GM20431 (cell line): ENCODE results near the gene CNTNAP5.

Experiments used
- in situ Hi-C: fragments of 300-500 bp; cut with MseI, MboI; formaldehyde crosslinking; loops from one replicate; pipeline ENCODE4 v1.15.0; 2020; ENCODE audit warnings: low sequenced_read_pairs; ENCODE audit not compliant: unreplicated experiment

The CNTNAP5 gene

DNA sequence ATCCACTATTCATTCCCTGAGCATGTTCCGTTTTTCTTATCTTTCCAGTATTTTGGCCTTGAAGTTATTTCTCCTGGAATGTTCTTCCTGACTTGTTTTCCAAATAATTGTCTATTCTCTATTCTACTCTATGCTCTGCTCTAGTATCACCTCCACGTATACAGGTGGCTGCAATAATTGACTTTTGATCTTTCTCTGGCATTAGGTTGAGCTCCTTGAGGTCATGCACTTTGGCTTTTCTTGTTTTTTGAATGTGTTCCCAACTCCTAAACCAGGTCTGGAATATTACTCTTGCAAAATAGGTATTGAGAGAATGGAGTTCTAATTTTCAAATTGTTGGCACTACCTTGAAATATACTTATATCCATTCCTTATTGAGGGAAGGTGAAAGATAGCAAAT is 550.4 kb downstream of the CNTNAP5 start:
- in situ Hi-C loops: no loop called here

DNA sequence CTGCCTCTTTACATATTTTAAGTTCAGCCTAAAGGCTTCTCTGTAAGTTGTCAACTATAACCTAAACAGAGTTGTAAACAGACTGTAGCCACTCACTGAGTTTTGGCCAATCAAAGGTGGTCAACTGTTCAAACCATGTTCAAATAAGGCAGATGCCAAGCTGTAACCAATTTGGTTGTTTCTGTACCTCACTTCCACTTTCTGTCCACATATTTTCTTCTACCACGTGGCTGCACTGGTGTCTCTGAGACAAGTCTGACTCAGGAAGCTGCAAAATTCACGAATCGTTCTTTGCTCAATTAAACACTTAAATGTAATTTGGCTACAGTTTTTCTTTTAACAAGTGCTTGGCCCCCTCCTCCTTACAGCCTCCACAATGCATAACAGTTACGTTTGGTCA is 555.2 kb downstream of the CNTNAP5 start:
- in situ Hi-C loops: no loop called here

DNA sequence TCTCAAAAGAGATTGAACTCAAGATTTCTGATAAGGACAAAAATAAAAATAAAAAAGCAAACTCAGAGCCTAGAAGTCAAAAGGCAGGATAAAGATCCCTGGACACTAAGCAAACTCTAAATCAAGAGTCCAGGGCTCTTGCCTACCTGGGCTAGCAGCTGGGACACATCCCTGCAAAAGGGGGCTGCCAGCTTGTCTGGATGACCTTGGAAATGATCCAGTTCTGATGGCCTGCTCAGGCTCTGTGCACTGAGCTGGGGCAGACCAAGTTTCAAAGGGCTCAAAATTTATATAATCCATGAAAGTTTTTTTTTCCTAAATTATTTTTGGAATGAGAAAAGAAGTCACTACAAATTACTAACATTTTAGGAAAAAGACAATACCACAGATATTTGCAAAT is 557.3 kb downstream of the CNTNAP5 start:
- in situ Hi-C loops: no loop called here

DNA sequence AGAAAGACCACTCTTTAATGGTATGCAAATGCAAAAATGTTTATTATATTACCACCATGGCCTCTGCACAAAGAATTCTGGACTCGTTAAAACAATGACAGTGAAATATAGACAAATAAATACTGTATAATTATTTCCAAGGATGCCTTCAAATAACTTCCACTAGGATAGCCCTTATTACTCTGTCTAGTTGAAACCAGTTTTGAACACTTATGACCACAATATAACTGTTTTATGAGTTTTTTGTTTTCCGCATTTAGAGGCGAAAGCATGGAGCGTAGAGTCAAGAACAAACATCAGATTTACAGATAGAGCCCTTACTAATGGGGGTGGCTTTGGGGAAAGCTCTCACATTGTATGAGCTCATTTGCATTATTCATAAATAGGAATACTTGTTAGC is 559.5 kb downstream of the CNTNAP5 start:
- in situ Hi-C loops: no loop called here

DNA sequence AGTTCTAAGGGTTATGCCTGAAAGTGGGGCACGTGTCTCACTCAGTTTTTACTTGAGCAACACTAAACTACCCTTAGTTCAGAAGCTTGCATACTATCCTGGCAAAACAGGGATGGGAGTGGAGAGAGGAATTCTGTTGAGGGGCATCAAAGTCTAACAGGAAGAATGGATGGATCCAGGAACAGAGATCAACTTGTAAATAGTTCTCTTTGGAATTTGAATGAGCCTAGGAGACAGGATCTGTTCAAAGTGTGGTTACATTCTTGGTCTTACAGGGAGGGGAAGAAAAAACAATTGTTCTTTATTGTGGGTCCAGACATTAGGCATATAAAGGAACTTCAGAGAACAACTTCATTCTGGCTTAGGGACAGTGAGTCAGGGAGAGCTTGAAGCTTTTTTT is 560.2 kb downstream of the CNTNAP5 start:
- in situ Hi-C loops: no loop called here

DNA sequence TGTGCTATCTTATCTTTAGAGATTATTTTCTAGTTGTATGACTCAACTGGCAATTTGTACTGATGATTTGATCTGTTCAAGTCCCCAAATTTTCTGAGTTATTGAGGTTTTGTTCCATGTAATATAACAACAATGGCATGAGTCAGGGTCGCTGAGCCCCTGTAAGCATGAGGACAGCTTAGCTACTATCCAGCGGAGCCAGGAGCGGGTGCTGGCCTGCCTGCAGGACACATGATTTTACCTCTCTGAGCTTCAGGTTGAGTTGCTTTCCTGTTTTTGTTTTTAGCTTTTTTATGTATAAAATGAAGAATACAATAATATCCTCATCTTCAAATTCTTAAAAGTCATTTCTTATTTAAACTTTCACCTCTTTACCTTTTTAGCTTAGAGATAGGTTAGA is 561.1 kb downstream of the CNTNAP5 start:
- in situ Hi-C loops: no loop called here

DNA sequence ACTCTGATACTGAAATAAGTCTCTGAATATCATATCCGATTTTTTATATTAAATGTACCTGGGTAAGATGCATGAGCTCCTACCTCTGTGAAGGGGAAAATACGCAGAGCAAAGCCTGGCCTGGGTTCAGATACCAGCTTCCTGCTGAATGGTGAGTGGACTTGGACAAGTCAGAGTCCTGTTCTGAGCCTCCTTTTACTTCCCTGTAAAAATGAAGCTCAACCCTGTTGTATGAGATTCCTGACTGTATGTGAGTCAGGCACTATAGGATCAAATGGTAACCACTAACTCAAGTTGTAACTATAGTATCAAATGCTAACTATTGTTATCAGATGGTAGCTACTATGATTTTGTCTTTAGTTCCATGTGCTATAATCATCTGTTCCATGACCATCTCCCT is 561.7 kb downstream of the CNTNAP5 start:
- in situ Hi-C loops: no loop called here

DNA sequence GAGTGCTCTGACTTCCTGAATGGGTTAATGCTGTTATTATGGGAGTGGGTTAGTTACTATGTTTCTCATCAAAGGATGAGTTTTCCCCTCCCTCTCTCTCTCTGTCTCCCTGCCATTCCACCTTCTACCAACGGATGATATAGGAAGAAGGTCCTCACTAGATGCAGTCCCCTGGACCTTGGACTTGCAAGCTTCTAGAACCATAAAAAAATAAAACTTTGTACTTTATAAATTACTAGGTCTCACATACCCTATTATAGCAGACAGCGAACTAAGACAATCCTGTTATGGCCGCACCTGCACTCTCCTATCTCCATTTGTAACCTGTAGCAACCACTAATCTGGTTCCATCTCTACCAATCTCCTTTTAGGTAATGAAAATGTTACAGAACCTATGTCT is 564.9 kb downstream of the CNTNAP5 start:
- in situ Hi-C loops: no loop called here

DNA sequence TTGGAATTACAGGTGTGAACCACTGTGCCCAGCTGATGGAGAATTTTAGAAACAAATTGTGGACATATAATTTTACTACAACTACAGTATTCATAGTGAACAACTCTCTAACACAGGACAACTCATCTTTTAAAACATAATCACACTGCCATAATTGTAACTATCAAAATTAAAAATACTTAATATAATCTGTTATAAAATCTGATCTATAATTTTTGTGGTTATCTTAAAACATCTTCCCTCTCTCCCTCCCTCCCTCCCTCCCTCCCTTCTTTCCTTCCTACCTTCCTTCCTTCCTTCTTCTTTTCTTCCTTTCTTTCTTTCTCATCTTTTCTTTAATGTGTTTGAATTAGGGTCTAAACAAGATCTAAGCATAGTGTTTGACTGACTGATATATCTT is 577.7 kb downstream of the CNTNAP5 start:
- in situ Hi-C loops: no loop called here

DNA sequence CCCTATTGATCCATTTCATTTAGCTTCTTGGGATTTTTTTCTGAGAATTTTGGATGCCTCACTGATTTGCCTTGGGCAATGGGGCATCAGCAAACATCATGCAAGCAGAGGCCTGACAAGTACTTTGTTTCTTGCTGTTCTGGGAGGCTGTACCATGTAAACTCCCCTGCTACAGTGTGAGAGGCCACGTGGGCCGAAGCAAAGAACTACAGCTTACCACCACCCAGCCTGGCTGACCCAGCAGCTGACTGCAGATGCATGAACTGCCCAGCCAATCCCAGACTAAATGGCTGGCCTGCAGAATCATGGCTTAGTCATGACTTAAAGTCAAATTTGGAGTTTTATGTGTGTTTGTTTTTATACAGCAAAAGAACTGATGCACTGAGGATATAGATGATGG is 579.9 kb downstream of the CNTNAP5 start:
- in situ Hi-C loops: no loop called here

DNA sequence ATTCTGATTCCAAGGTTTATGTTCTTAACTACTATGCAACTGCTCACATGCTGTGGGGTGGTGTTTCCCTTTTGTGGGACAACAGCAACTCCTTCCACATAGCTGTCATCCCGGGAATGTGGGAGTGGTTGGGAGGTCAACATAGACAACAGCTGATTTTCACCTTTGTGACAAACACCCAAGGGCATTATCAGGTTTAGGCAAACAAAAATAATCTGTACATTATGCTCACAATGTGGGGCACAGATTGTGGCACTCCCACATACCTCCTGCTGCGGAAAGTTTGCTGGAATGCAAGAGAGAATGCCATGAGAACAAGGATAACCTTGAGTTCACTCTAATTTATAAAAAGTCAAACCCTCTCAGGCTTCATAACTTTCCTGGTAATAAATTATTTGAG is 582.6 kb downstream of the CNTNAP5 start:
- in situ Hi-C loops: no loop called here

DNA sequence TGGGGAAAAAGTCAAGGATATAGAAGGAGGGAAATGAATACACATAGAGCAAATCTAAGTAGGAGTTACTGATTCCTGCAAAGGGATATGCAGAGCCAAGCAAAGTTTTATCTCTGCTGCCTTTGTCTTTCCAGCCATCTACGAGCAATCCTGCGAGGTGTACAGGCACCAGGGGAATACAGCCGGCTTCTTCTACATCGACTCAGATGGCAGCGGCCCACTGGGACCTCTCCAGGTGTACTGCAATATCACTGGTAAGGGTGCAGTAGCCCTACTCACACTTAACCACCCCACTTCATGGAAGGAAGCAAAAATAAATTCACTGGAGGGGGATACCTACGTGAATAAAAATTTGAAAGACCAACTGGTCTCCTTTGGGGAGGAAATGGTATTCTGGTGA is 584.6 kb downstream of the CNTNAP5 start:
- in situ Hi-C loops: no loop called here

DNA sequence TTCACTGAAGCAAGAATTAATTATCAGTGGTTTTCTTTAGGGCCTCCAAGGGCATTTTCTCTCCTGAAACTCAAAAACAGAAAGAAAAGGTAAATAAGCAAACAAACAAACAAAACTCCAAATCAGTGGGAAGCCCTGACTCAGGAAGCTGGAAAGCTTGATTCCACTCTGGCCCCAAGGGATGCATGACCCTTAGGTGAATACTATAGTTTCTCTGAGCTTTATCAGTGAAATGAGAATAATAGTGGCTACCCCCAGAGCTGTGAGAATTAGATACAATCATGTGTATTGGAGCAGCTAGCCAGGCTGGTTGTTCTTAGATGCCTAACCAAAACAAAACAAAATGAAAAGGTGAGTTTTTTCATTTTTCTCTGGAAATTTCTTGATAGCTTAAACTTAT is 585.1 kb downstream of the CNTNAP5 start:
- in situ Hi-C loops: no loop called here

DNA sequence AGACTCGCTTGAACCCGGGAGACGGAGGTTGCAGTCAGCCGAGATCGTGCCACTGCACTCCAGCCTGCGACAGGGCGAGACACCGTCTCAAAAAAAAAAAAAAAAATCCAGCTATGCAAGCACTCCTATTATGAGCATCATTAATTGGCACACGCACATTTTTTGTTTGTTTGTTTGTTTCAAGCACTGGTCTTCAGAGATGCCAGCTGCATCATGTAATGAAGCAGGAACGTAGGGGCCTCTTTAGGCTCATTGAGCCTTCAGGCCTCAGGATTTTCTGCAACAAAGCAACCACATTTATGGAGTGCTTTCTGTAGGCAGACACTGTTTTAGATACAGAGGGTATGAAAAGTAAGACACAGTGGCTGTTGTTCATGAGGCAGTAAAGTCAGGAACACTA is 585.8 kb downstream of the CNTNAP5 start:
- in situ Hi-C loops: no loop called here

DNA sequence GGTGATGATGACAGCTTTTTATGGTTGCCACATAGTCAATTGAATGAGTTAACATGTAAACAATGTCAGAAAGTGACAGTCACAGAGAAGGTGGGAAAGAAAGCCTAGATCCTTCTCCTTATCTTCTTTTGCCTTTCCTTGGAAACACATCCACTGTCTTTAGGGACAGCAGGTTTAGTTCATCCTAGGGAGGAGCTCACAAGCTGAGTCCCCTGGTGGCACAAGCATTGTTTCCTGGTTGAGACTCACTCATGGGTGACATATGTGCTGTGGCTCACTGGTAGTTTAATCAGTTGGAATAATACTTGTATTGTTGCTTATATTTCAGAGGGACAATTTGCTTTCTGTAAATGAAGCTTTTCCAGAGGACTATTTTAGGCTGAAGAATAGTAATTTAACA is 598.5 kb downstream of the CNTNAP5 start:
- in situ Hi-C loops: no loop called here

DNA sequence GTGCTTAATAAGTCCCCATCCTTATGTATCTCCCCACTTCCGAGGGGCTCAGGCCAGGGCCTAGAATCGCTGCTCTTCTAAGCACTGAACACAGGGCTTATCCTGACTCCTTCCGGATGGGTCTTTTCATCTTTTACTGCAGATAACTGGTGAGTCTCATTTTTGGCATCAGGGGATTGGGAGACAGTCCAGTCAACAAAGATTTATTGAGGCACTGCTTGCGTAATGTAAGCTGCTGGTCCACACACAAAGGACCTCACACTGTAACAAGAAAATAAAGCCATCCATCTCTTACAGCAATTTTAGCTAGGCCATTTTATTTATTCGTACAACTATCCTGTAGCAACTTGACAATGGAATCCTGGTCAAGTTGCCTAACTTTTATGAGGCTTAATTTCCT is 600.5 kb downstream of the CNTNAP5 start:
- in situ Hi-C loops: no loop called here

DNA sequence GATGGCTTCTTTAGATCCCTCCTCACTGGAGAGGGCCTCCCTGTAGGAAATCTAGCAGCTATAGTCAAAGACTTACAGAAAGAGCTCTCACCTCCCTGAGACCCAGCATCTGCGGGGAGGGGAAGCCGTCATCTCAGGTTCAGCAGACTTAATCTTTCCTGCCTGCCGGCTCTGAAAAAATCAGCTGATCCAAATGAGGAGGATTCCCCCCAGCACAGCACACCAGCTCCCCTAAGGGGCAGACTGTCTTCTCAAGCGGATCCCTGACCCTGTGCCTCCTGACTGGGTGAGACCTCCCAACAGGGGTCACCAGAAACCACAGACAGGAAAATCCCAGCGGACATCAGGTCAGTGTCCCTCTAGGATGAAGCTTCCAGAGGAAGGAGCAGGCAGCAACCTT is 601.9 kb downstream of the CNTNAP5 start:
- in situ Hi-C loops: no loop called here

DNA sequence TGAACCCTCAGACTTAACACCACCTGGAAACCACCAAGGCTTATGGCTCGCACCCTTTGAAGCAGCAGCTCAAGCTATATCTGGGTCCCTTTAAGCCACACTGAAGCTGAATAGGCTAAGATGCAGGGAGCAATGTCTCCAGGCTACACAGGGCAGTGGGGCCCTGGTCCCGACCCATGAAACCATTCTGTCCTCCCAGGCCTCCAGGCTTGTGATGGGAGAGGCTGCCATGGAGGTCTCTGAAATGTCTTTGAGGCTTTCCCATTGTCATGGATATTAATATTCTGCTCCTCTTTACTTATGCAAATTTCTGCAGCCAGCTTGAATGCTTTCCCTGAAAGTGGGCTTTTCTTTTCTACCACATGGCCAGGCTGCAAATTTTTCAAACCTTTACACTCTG is 608.7 kb downstream of the CNTNAP5 start:
- in situ Hi-C loops: no loop called here

DNA sequence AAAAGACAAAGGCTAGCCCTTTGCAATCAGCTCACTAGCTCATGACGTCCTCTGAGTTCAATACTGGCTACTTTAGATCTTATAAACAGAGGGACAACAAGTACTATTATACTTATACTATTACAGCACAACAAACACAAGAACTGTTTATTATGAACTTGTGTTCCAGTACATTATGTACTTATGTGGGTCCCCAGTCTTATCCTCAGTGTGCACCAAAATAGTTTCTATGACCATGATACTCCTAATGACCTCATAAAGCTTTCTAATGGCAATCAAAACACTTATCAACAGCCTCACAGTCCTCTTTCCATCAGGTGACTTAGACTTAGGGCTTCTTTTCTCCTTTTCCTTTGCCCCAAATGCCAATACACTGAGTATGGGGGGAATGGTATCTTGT is 614.4 kb downstream of the CNTNAP5 start:
- in situ Hi-C loops: no loop called here

DNA sequence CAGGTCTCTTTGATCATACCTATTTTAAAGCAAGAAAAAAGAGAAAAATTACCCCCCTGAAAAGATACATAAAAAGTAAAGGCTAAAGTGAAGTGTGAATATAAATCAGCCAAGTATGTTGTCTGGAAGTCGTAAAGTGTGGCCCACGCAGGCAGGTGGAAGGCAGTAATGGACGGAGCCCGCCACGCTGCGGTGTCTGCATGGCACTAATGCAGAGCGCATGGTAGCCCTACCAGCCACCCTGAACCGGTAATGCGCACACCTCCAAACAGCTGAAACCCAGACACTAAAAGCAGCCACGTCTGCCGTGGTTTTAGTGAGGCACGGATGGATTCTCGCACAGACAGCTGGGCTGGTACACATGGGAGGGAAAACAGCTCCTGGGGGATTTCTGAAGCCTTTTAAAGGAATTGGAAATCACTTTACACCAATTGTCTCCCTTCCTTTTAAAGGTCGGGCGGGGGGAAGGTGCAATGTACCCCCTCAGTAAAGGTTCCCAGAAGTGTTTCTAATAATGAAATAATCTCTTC is 615.2 kb downstream of the CNTNAP5 start:
- in situ Hi-C loops: no loop called here

DNA sequence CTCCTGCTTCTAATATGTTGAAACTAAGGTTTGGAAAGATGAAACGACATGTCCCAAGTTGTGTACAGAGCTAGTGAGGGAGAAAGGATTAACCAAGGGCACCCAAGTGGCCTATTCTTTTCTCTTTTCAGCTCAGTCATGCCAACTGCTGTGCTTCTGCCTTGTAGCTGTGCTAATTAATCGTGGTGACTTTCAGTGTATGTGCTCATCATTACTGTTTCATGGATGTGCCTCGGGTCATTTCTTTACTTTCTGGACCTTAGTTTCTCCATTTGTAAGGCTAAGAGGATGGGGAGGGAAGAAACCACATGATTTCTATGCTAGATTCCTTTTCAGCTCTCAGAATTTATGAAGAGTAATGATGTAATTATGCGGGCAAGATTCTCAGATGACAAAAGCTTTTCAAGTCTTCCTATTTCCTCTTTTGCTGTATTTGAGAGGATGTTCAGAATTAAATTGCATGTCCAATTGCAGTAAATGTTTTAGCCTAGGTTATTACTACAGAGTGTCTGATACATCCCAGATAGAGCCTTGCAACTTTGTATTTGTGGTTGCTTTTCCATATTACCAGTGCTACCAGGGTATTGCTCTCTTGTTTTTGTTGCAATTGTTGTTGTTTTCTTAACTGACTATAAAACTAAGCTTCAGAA is 621.2 kb downstream of the CNTNAP5 start:
- in situ Hi-C loops: no loop called here

DNA sequence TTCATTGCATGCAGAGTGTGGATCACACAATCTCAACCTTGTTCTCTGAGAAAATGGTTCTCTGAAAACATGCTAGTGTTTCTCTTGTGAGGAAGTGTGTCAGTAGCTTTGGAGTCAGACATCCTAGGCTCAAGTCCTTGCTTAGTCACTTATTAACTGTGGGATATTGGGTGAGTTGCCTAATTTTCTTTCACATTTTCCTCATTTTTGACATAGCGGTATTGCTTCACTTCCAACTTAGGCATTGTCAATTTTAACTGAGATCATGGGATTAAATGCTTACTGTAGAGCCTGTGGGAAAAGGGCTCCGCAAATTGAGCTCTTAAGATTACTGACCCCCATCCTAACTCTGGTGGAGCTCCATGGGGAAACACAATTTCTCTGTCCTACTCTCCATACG is 622.2 kb downstream of the CNTNAP5 start:
- in situ Hi-C loops: no loop called here

DNA sequence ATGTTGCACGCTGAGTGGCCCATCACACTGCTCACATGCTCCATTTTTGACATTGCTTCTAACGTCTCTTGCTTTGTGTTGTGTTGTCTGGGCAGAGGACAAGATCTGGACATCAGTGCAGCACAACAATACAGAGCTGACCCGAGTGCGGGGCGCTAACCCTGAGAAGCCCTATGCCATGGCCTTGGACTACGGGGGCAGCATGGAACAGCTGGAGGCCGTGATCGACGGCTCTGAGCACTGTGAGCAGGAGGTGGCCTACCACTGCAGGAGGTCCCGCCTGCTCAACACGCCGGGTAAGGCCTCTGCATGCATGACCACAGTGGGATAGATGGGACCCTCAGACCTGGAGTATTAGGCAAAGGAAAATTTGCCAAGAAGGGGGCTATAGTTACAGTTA is 622.6 kb downstream of the CNTNAP5 start:
- in situ Hi-C loops: no loop called here
